Measurements from ENCODE around the gene ST14. TPM values are rescaled to one million over a fixed set of nuclear protein-coding genes. Genes with fewer than 3 reads are reported as not detected.
A peak's percentile ranks its signal among the peaks of the same experiment; 100 is the strongest.

The ST14 gene
- 1 to 10 TPM; 1.5 to 2.9 TPM for total RNA-seq
- long read RNA-seq, partial matches to known transcripts, result 1 of 2 reads
- long read RNA-seq, other reads (novel, unspliced or antisense), result 1 of 2 reads

GRCh38 chr11:130159657-130160497 lies at the start of gene ST14:
Gene ST14, plus strand, starts transcription at chr11:130159782. Its CDS starts 198 bp downstream, at chr11:130159980.
- ATAC-seq (peak in 1 of 2 donors; percentile 44), DNase-seq (no peak)
- intact Hi-C loops (cut with DNase I), result no loop called here

DNA sequence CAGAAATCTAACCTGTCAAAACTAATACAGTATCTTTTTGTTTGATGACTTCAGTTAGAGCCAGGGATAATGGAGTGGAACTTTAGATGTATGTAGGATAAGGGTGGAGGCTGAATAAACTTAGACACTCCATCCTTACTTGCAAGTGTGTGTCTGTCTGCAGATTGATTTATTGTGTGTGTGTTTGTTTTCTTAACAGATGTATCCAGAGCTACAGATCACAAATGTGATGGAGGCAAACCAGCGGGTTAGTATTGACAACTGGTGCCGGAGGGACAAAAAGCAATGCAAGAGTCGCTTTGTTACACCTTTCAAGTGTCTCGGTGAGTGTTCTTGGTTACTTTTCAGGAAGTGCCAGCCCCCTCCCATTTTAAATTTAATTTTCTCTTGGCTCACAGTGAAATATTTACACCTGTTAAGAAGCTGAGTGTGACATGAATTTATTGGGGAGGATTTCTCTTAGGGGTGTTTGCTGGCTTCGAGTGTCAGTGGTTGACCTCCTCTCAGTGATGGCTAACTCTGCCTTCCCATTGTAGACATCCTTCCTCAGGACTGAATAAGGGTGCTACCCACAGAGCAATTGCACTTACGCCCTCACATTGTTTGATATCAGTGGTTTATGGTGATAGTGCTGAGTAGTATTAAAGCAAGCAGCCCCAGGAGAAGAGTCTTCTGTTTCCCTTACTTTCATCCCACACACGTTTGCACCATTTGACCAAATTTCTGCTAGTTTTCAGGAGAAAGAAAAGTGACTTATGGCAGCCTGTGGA lies 49.1 kb upstream of the ST14 start:
- DNase-seq, result no peak
- intact Hi-C loops (cut with DNase I), result no loop called here
- no peak for ATAC-seq

DNA sequence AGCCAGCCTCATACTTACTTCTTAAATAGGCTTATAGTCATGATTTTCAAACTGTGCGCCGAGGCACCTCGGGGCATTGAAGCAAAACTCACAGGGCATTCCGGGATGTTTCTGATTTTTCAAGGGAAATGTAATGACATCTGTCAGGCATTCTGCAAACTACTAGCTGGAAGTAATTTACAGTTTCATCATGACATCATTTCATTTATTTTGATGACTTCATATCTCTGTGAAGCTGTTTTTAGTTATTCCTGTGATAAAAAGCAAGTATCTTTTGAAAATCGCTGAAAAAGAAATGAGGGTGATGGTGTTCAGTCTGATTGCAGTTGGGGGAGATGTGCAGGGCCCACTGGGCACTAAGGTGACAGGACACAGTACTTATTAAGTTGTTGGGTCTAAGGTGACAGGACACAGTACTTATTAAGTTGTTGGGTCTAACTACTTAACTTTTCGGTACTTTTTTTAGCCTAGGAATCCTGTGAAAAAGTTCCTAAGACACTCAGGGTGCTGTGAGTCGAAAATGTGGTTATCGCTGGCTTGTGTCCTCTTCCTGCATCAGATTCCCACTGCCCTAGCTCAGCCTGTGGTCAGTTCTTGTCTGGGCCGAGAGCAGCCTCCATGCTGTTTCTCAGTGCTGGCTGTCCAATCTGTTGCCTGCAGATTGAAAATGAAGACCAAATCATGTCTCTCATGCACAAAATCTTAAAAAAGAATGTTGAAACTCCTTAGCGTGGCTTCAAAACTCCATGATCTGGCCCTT lies 47.3 kb upstream of the ST14 start:
- intact Hi-C loops (cut with DNase I), result no loop called here

GRCh38 chr11:130114281-130114680 lies 45.3 kb upstream of the ST14 start:
- intact Hi-C loops (cut with DNase I), result no loop called here
- no peak for DNase-seq
- ATAC-seq, result no peak

More for the DNA sequence above, 47.3 kb upstream of the ST14 start:
- no peak for DNase-seq
- ATAC-seq, result no peak

- ATAC-seq (no peak), DNase-seq (no peak)
- intact Hi-C loops (cut with DNase I), result no loop called here
These were observed 44.9 kb upstream of the ST14 start for GRCh38 chr11:130114726-130115125.

DNA sequence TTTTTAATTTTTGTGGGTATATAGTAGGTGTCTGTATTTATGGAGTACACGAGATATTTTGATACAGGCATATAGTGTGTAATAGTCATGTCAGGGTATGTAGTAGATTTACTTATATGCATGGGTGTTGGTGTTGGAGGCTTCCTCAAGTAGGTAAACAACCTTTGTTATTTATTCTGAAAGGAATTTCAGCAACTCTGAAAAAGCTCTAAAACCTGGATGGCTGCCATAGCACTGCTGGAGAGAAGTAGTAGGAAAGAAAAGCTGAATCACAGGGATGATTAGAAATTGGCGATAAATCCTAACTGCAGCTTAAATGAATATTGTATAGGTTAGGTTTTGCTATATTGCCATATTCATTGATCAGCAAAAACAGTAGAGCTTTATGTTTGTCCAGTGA lies 44.4 kb upstream of the ST14 start:
- intact Hi-C loops (cut with DNase I), result no loop called here
- no peak for ATAC-seq
- DNase-seq, result no peak

- DNase-seq, result no peak
- intact Hi-C loops (cut with DNase I), result no loop called here
- ATAC-seq, result no peak
These were observed 41.4 kb upstream of the ST14 start for GRCh38 chr11:130118165-130118564.

DNA sequence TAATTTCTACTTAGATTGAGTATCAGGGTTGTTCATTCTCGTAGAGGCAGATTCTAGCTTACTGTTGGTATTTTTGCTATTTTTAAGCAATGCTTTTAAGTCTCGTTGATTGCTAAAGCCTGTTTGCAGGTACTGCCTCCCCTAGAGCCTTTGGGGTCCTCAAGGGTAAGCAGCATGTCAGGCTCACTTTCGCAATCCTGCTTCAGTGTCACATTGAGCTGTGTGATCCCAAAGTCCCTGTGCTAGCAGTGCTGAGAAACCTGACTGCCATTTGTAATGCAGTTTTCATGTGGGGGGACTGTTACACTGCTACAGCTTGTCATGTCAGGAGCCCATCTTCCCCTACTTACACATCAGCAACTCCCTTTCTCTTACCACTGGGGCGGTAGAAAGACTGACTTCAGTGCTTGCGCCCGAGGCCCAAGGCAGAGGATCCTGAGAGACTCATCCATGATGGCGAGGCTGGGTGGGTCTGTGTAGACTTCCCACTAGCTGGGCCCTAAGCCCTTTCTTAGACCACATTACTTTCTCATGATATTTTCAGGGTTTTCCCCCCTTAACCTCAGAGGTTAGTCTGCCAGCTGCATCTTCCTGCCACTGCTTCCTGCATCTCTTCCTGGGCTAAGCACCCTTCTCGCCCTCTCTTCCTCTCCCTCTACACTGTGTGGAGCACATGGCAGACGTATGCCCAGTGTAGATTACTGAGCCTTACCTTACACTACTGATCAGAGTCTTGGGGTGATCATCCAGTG lies 40.8 kb upstream of the ST14 start:
- DNase-seq, result no peak
- ATAC-seq, result no peak
- intact Hi-C loops (cut with DNase I), result no loop called here

- intact Hi-C loops (cut with DNase I), result loop anchor here (5.0 to 10.0 kb wide), 3 partner anchors 48 to 118 kb away; partner anchors contain the start of genes APLP2 (in 1 of the 2) and PRDM10 (in 1 of the 2)
- no peak for DNase-seq
- ATAC-seq, result no peak
These were observed 39.5 kb upstream of the ST14 start for GRCh38 chr11:130120045-130120444.

GRCh38 chr11:130121445-130121978 lies 38.1 kb upstream of the ST14 start:
- intact Hi-C loops (cut with DNase I), result loop anchor here (5.0 to 10.0 kb wide), 3 partner anchors 49 to 119 kb away; partner anchors contain the start of genes APLP2 (in 1 of the 2) and PRDM10 (in 1 of the 2)
- ATAC-seq (no peak), DNase-seq (no peak)

DNA sequence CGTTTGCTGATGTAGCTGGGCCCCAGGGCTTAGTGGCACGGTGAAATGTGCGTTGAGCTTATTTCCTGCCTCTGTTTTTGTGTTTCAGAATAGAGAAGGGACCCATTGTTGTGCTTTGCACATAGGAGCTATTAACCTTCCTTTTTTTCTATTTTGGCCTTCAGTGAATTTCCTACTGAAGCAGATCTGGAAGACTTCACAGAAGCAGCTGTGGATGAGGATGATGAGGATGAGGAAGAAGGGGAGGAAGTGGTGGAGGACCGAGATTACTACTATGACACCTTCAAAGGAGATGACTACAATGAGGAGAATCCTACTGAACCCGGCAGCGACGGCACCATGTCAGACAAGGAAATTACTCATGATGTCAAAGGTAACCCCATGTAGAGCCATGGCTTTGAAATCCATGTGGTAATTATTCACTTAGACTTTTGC lies 37.4 kb upstream of the ST14 start:
- intact Hi-C loops (cut with DNase I), result loop anchor here (5.0 to 10.0 kb wide), 3 partner anchors 50 to 120 kb away; partner anchors contain the start of genes APLP2 (in 1 of the 2) and PRDM10 (in 1 of the 2)
- DNase-seq, result no peak
- ATAC-seq, result no peak

DNA sequence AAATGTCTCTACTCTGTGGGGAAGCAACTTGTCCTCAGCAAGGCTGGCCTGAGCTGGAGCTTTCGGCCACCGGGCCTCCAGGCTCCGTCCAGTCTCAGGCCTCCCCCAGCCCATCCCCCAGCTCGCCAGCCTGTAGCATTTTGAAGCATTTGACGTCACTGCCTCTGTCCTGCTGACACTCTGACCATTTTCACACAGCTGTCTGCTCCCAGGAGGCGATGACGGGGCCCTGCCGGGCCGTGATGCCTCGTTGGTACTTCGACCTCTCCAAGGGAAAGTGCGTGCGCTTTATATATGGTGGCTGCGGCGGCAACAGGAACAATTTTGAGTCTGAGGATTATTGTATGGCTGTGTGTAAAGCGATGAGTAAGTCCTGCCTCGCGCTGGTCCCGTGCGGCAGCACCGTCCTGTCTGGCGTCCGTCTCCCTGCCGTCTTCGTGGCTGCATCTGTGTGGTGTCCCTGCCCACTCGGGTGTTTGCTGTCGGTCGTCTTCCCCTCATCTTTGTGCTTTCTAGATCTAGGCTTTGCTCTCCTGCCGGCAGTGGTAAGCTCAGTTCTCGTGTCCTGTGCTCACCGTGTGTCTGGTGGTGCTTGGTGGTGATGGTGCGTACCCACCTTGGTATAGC lies 36.1 kb upstream of the ST14 start:
- intact Hi-C loops (cut with DNase I), result loop anchor here (5.0 to 10.0 kb wide), 3 partner anchors 51 to 121 kb away; partner anchors contain the start of genes APLP2 (in 1 of the 2) and PRDM10 (in 1 of the 2)
- peak in 1 of 2 donors; percentile 3 for ATAC-seq
- no peak for DNase-seq

DNA sequence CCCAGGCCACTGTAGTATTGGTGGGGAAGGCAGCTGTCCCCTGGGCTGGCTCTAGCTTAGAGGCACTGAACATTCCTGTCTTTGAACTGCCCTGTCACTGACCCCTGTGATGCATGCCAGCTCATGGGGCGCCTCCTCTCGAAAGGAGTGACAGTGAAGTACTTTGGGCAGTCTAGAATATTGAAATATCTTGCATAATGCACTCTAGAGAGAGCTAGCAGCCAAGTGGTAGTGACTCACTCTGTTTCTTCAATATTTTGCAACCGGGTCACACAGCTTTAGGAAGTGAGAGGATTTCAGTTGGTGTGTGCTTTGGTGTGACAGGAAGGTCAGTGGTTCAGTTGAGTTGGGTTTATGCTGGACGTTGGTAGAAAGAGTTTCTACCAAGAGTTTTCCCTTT lies 35.5 kb upstream of the ST14 start:
- intact Hi-C loops (cut with DNase I), result loop anchor here (5.0 to 10.0 kb wide), 3 partner anchors 52 to 122 kb away; partner anchors contain the start of genes APLP2 (in 1 of the 2) and PRDM10 (in 1 of the 2)
- peak; percentile 95 to 97 for ATAC-seq
- peak; percentile 81 for DNase-seq

DNA sequence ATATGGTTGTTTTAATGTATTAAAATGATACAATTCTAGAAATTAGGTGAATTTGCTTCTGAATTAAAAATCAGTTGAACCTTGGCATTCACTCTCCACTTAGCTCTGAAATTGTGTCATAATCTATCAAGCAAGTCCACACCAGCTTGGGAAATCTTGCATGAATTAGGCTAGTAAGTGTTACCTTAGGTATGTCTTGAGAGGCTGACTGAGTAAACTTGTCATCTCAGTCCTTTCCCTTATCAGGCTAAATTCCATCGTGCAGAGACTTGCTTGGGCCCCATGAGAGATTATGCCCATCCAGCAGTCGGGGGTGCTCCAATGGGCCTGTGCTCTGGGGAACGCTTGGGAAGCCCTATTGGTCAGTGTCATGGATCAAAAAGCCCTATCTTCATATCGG lies 33.9 kb upstream of the ST14 start:
- DNase-seq, result no peak
- ATAC-seq, result no peak
- intact Hi-C loops (cut with DNase I), result loop anchor here in 1 of 2 donors (10.0 kb wide), 1 partner anchor 61 kb away; the partner anchor contains the start of gene APLP2

DNA sequence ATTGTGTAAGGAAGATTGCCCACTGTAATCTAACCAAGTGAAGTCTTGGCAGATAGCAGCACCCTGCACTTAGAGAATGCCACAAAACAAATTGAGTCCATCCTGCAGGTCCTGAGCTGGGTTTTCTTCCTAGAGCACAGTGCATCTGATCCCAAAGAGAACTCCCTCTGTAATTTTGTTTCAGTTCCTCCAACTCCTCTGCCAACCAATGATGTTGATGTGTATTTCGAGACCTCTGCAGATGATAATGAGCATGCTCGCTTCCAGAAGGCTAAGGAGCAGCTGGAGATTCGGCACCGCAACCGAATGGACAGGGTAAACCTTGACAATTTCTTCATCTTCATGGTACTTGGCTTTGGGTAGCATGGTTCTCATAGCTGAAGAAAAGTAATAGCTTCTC lies 33.1 kb upstream of the ST14 start:
- intact Hi-C loops (cut with DNase I), result loop anchor here in 1 of 2 donors (10.0 kb wide), 1 partner anchor 62 kb away; the partner anchor contains the start of gene APLP2
- no peak for ATAC-seq
- DNase-seq, result no peak

DNA sequence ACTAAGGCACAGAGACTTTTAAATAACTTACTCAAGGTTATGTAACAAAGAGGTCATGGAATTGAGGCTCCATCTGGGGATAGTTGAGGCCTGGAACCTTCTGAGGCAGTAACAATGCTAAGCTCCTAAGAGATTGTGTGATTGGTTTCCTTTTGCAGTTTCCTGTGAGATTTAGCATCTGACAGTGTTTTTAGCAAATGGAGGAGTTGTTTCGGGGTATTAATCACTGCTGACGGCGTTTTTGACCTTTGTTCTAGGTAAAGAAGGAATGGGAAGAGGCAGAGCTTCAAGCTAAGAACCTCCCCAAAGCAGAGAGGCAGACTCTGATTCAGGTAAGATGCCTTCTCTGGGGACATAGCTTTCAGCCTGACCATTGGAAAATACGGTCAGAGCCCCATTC lies 32.1 kb upstream of the ST14 start:
- DNase-seq (no peak), ATAC-seq (no peak)
- intact Hi-C loops (cut with DNase I), result loop anchor here in 1 of 2 donors (10.0 kb wide), 1 partner anchor 63 kb away; the partner anchor contains the start of gene APLP2

DNA sequence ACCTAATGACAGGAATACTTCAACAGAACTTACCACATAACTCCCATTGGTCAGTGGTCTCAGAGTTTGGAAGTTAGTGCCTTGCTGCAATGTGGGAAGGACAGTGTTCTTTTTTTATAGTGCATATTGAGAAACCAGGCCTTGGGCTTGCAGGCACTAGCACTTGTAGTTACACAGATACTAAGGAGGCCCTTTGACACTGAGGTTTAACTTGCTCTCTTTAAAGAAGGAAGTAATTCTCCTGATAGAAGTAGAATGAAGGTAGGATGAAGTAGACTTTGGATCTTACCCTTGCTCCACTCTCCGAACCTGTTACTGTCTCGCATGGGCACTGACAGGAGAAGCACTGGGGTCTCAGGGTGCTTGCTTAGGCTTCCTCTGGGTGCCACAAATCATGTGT lies 31.0 kb upstream of the ST14 start:
- DNase-seq (no peak), ATAC-seq (no peak)
- intact Hi-C loops (cut with DNase I), result loop anchor here in 1 of 2 donors (10.0 kb wide), 1 partner anchor 64 kb away; the partner anchor contains the start of gene APLP2
